SK-N-SH treated with all-trans-retinoic acid at 6 μM for 48 hours (cell line): ENCODE data around the gene IL16.

Experiments
- ATAC-seq: fragments of 200-7000 bp; cut with Tn5 transposase; 3 replicates; pipeline ENCODE4 v1.9.1; 2020; ENCODE audit warnings: mild to moderate bottlenecking, moderate library complexity
- ARNTL ChIP-seq: fragments of 450-650 bp; formaldehyde crosslinking; IDR thresholded peaks from 2 replicates; pipeline ENCODE4 v1.5.0; 2020; ENCODE audit warnings: low read depth, mild to moderate bottlenecking, moderate library complexity, borderline replicate concordance
- BACH2 ChIP-seq: fragments of 250-450 bp; sonication (Bioruptor Pico); IDR thresholded peaks from 2 replicates; pipeline ENCODE4 v1.9.0; 2021; ENCODE audit warnings: mild to moderate bottlenecking, borderline replicate concordance
- ESRRG ChIP-seq: fragments of 250-450 bp; sonication (Bioruptor Pico); IDR thresholded peaks from 2 replicates; pipeline ENCODE4 v1.6.1; 2021; ENCODE audit warnings: mild to moderate bottlenecking
- GLIS3 ChIP-seq: fragments of 250-450 bp; sonication (Bioruptor Pico); IDR thresholded peaks from 2 replicates; pipeline ENCODE4 v1.5.0; 2020; ENCODE audit warnings: mild to moderate bottlenecking, moderate library complexity
- ISL1 ChIP-seq: fragments of 250-450 bp; sonication (Bioruptor Pico); IDR thresholded peaks from 2 replicates; pipeline ENCODE4 v2.1.2; 2022; ENCODE audit warnings: mild to moderate bottlenecking, moderate library complexity
- OSR1 ChIP-seq: fragments of 250-450 bp; sonication (Bioruptor Pico); IDR thresholded peaks from 2 replicates; pipeline ENCODE4 v1.8.0; 2022; ENCODE audit warnings: moderate library complexity, mild to moderate bottlenecking, inconsistent platforms
- PPARA ChIP-seq: fragments of 250-450 bp; sonication (Bioruptor Pico); IDR thresholded peaks from 2 replicates; pipeline ENCODE4 v1.5.0; 2020; ENCODE audit warnings: mild to moderate bottlenecking, borderline replicate concordance
- RARB ChIP-seq: fragments of 250-450 bp; sonication (Bioruptor Pico); IDR thresholded peaks from 2 replicates; pipeline ENCODE4 v1.8.0; 2021; ENCODE audit warnings: mild to moderate bottlenecking, moderate library complexity
- SNAI2 ChIP-seq: fragments of 250-450 bp; sonication (Bioruptor Pico); IDR thresholded peaks from 2 replicates; pipeline ENCODE4 v1.5.0; 2020; ENCODE audit warnings: mild to moderate bottlenecking, moderate library complexity
- TCF4 ChIP-seq: fragments of 250-450 bp; sonication (Bioruptor Pico); IDR thresholded peaks from 2 replicates; pipeline ENCODE4 v1.8.0; 2021; ENCODE audit warnings: mild to moderate bottlenecking, moderate library complexity, borderline replicate concordance
- TOX ChIP-seq: fragments of 250-450 bp; sonication (Bioruptor Pico); IDR thresholded peaks from 2 replicates; pipeline ENCODE4 v1.8.0; 2021; ENCODE audit warnings: mild to moderate bottlenecking, moderate library complexity, borderline replicate concordance
- ZC3H10 ChIP-seq: fragments of 250-450 bp; sonication (Bioruptor Pico); IDR thresholded peaks from 2 replicates; pipeline ENCODE4 v1.5.1; 2021; ENCODE audit warnings: mild to moderate bottlenecking, moderate library complexity
- ZFP3 ChIP-seq: fragments of 250-450 bp; sonication (Bioruptor Pico); IDR thresholded peaks from 2 replicates; pipeline ENCODE4 v1.5.0; 2020; ENCODE audit warnings: mild to moderate bottlenecking, moderate library complexity
- ZFP30 ChIP-seq: fragments of 450-650 bp; formaldehyde crosslinking; IDR thresholded peaks from 2 replicates; pipeline ENCODE4 v1.5.0; 2022; ENCODE audit warnings: mild to moderate bottlenecking, moderate library complexity
- ZNF565 ChIP-seq: fragments of 450-650 bp; formaldehyde crosslinking; conservative IDR thresholded peaks from 2 replicates; pipeline ENCODE4 v1.5.0; 2020; ENCODE audit warnings: low read depth, mild to moderate bottlenecking, moderate library complexity
- ZNF70 ChIP-seq: fragments of 450-650 bp; formaldehyde crosslinking; IDR thresholded peaks from 2 replicates; pipeline ENCODE4 v1.5.0; 2020; ENCODE audit warnings: mild to moderate bottlenecking, moderate library complexity
- ZNF8 ChIP-seq: fragments of 450-650 bp; formaldehyde crosslinking; IDR thresholded peaks from 2 replicates; pipeline ENCODE4 v1.5.0; 2020; ENCODE audit warnings: mild to moderate bottlenecking, moderate library complexity
- TF ChIP-seq, protein P1 (sequence below): fragments of 250-450 bp; sonication (Bioruptor Pico); IDR thresholded peaks from 2 replicates; pipeline ENCODE4 v1.5.0; 2020; ENCODE audit warnings: mild to moderate bottlenecking, moderate library complexity
- TF ChIP-seq, protein P2 (sequence below): fragments of 250-450 bp; sonication (Bioruptor Pico); IDR thresholded peaks from 2 replicates; pipeline ENCODE4 v1.5.1; 2021; ENCODE audit warnings: mild to moderate bottlenecking, moderate library complexity
- TF ChIP-seq, protein P3 (sequence below): fragments of 250-450 bp; sonication (Bioruptor Pico); IDR thresholded peaks from 2 replicates; pipeline ENCODE4 v1.5.1; 2020; ENCODE audit warnings: low read depth, mild to moderate bottlenecking, moderate library complexity

Gene IL16

DNA sequence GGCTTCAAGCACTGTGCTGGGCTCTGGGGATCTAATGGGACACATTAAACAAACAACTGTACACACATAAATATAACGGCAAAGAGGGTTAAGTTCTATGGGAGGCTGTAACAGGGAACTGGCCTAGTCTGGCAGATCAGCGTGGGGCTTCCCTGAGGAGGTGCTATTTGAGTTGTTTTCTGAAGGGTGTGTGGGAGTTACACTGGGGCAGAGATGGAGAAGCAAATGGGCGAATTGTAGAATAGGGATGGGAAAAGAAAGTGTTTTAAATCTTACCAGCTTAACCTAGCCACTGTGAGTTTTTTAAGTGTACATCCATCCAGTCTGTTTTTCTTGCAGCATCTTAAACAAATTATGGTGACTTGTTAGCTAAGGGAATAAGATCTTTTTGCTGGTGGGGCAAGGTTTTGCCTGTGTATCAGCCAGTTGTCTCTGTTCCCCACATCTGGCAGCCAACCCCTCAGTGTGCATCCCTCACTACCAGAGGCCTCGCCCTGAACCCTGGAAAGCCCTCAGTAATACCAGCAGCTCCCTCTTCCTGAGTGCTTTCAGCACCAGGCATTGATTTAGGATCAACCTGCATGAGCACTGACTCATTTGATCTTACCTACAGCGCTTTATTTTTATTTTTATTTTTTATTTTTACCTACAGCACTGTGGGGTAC, 10.9 kb upstream of the IL16 start:
- no peak for ATAC-seq
- TF ChIP-seq PPARA (CRISPR knock-in tag) = no peak
- TF ChIP-seq ZFP30 (CRISPR knock-in tag) = no peak
- TF ChIP-seq GLIS3 (CRISPR knock-in tag) = no peak
- no peak for TF ChIP-seq ARNTL (CRISPR knock-in tag)
- no peak for TF ChIP-seq TCF4 (CRISPR knock-in tag)
- TF ChIP-seq ISL1 (CRISPR knock-in tag) = no peak
- TF ChIP-seq, protein P1, sequence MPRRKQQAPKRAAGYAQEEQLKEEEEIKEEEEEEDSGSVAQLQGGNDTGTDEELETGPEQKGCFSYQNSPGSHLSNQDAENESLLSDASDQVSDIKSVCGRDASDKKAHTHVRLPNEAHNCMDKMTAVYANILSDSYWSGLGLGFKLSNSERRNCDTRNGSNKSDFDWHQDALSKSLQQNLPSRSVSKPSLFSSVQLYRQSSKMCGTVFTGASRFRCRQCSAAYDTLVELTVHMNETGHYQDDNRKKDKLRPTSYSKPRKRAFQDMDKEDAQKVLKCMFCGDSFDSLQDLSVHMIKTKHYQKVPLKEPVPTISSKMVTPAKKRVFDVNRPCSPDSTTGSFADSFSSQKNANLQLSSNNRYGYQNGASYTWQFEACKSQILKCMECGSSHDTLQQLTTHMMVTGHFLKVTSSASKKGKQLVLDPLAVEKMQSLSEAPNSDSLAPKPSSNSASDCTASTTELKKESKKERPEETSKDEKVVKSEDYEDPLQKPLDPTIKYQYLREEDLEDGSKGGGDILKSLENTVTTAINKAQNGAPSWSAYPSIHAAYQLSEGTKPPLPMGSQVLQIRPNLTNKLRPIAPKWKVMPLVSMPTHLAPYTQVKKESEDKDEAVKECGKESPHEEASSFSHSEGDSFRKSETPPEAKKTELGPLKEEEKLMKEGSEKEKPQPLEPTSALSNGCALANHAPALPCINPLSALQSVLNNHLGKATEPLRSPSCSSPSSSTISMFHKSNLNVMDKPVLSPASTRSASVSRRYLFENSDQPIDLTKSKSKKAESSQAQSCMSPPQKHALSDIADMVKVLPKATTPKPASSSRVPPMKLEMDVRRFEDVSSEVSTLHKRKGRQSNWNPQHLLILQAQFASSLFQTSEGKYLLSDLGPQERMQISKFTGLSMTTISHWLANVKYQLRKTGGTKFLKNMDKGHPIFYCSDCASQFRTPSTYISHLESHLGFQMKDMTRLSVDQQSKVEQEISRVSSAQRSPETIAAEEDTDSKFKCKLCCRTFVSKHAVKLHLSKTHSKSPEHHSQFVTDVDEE = no peak

DNA sequence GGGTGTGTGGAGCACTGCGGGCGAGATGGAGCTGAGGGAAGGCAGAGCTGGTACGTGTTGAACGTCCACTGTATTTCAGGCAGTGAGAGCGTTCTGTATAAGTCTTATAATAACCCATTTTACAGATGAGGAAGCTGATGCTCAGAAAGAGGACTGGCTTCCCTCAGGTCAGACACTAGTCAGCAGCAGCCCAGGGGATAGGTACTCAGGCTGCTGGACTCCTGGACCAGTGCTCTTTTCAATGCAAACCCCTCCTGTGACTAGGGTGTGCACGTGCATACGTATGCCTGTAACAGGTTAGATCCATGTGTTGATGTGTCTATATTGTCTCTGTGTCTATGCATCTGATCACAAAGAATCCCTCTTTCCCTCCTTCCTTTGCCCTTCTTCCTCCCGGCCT, 8.3 kb upstream of the IL16 start:
- no peak for ATAC-seq
- no peak for TF ChIP-seq SNAI2 (CRISPR knock-in tag)
- TF ChIP-seq, protein P2, sequence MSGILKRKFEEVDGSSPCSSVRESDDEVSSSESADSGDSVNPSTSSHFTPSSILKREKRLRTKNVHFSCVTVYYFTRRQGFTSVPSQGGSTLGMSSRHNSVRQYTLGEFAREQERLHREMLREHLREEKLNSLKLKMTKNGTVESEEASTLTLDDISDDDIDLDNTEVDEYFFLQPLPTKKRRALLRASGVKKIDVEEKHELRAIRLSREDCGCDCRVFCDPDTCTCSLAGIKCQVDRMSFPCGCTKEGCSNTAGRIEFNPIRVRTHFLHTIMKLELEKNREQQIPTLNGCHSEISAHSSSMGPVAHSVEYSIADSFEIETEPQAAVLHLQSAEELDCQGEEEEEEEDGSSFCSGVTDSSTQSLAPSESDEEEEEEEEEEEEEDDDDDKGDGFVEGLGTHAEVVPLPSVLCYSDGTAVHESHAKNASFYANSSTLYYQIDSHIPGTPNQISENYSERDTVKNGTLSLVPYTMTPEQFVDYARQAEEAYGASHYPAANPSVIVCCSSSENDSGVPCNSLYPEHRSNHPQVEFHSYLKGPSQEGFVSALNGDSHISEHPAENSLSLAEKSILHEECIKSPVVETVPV (CRISPR knock-in tag) = no peak
- TF ChIP-seq ZNF8 = no peak
- TF ChIP-seq TOX (CRISPR knock-in tag) = no peak
- no peak for TF ChIP-seq GLIS3 (CRISPR knock-in tag)
- TF ChIP-seq ZC3H10 (CRISPR knock-in tag) = no peak
- TF ChIP-seq ZNF565 = no peak
- TF ChIP-seq ZFP3 = no peak
- no peak for TF ChIP-seq PPARA (CRISPR knock-in tag)
- no peak for TF ChIP-seq TCF4 (CRISPR knock-in tag)
- no peak for TF ChIP-seq ARNTL (CRISPR knock-in tag)
- TF ChIP-seq, protein P3, sequence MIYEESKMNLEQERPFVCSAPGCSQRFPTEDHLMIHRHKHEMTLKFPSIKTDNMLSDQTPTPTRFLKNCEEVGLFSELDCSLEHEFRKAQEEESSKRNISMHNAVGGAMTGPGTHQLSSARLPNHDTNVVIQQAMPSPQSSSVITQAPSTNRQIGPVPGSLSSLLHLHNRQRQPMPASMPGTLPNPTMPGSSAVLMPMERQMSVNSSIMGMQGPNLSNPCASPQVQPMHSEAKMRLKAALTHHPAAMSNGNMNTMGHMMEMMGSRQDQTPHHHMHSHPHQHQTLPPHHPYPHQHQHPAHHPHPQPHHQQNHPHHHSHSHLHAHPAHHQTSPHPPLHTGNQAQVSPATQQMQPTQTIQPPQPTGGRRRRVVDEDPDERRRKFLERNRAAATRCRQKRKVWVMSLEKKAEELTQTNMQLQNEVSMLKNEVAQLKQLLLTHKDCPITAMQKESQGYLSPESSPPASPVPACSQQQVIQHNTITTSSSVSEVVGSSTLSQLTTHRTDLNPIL (CRISPR knock-in tag) = no peak
- no peak for TF ChIP-seq ZNF70 (CRISPR knock-in tag)
- TF ChIP-seq ZFP30 (CRISPR knock-in tag) = no peak
- TF ChIP-seq, protein P1 = no peak
- no peak for TF ChIP-seq BACH2 (CRISPR knock-in tag)
- TF ChIP-seq OSR1 (CRISPR knock-in tag) = no peak
- TF ChIP-seq RARB (CRISPR knock-in tag) = no peak

DNA sequence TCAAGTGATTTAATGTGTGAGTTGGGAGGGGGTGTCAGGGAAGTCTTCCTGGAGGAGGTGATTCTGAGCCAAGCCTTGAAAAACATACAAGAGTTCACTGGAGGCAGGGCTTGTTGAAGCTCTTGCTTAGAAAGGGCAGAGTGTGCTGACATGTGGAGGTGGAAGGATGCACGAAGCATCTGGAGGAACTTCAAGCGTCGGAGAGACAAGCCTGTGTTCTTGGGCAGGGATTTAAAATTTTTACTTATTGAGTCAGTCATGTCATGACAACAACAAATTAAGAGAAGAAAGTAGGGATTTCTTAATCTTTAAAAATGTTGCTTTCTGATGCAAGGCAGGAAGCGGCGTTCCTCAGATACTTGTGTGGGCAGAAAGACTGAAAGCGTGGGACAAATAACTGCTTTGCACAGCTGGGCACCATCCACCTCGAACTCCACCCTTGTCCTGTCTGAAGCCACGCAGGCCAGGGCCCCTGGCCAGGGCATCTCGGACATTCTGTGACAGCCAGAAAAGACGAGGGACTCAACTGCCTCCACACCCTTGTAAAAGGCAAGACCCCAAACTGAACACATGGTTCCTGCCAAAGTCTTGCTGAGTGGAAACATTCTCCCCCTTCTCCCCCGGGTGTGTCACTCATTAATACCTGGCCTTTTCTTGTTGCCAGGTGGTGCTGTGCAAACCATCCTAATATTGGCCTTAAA, 6.9 kb upstream of the IL16 start:
- no peak for ATAC-seq
- TF ChIP-seq, protein P1 = no peak
- TF ChIP-seq ESRRG (CRISPR knock-in tag) (no peak), ARNTL (CRISPR knock-in tag) (no peak), PPARA (CRISPR knock-in tag) (no peak), ZNF8 (no peak), ZC3H10 (CRISPR knock-in tag) (no peak), TOX (CRISPR knock-in tag) (no peak), BACH2 (CRISPR knock-in tag) (no peak), SNAI2 (CRISPR knock-in tag) (no peak), ISL1 (CRISPR knock-in tag) (no peak), ZFP3 (no peak), ZNF565 (no peak)
- TF ChIP-seq, protein P2 (CRISPR knock-in tag) = no peak
- TF ChIP-seq, protein P3 (CRISPR knock-in tag) = no peak
